Smooth muscle cell (in vitro differentiated cells): ENCODE measurements around the gene OXTR. TPM values are rescaled to one million over a fixed set of nuclear protein-coding genes. Genes with fewer than 3 reads are reported as not detected.

Source experiments
- DNase-seq: peaks from one replicate; lab custom pipeline; 2025; ENCODE audit not compliant: unreplicated experiment; lab: John Stamatoyannopoulos, UW
- H2AFZ ChIP-seq: fragments of 200-600 bp; sonication (generic); 2 replicates; pipeline ENCODE4 v1.6.0; 2016; ENCODE audit warnings: antibody characterized with exemption, low read depth, mild to moderate bottlenecking
- H3F3A ChIP-seq: fragments of 200-600 bp; sonication (generic); 2 replicates; pipeline ENCODE4 v1.6.0; 2017; ENCODE audit warnings: antibody characterized with exemption, low read depth
- H3K27ac ChIP-seq: fragments of 200-600 bp; sonication (generic); 2 replicates; pipeline ENCODE4 v1.5.1; 2016; ENCODE audit warnings: low read depth, mild to moderate bottlenecking
- H3K27me3 ChIP-seq: fragments of 200-600 bp; sonication (generic); 2 replicates; pipeline ENCODE4 v1.6.1; 2016; ENCODE audit warnings: low read depth, mild to moderate bottlenecking
- H3K36me3 ChIP-seq: fragments of 200-600 bp; sonication (generic); 2 replicates; pipeline ENCODE4 v1.5.1; 2016; ENCODE audit warnings: low read depth
- H3K4me1 ChIP-seq: fragments of 200-600 bp; sonication (generic); 2 replicates; pipeline ENCODE4 v1.5.1; 2016; ENCODE audit warnings: low read depth
- H3K4me2 ChIP-seq: fragments of 200-600 bp; sonication (generic); 2 replicates; pipeline ENCODE4 v1.6.0; 2016; ENCODE audit warnings: mild to moderate bottlenecking
- H3K4me3 ChIP-seq: fragments of 200-600 bp; sonication (generic); 2 replicates; pipeline ENCODE4 v1.5.1; 2016; ENCODE audit warnings: mild to moderate bottlenecking
- H3K79me2 ChIP-seq: fragments of 200-600 bp; sonication (generic); 2 replicates; pipeline ENCODE4 v1.6.0; 2016; ENCODE audit warnings: low read depth, mild to moderate bottlenecking
- H3K9ac ChIP-seq: fragments of 200-600 bp; sonication (generic); 2 replicates; pipeline ENCODE4 v1.6.0; 2016; ENCODE audit warnings: low read depth
- H3K9me3 ChIP-seq: fragments of 200-600 bp; sonication (generic); replicated peaks from 2 replicates; pipeline ENCODE4 v1.5.1; 2016; ENCODE audit warnings: low read depth
- H4K20me1 ChIP-seq: fragments of 200-600 bp; sonication (generic); 2 replicates; pipeline ENCODE4 v1.6.0; 2016; ENCODE audit warnings: low read depth
- WGBS: methylation state at CpG from one replicate; pipeline ENCODE4 v1.1.7; 2016; ENCODE audit warnings: low lambda C conversion rate; 5-methylcytosine and 5-hydroxymethylcytosine counted together
- polyA plus RNA-seq: library from polyadenylated mRNA; unstranded; fragments of >200 nt; fragmentation: Nextera tagmentation; extraction: Ambion mirVana; gene quantifications from 2 replicates; pipeline ENCODE4 v1.2.1, GENCODE V29; 2016
- total RNA-seq: library from RNA; depleted of rRNA; stranded (reverse); fragments of >200 nt; gene quantifications from 2 replicates; pipeline ENCODE4 v1.2.3, GENCODE V29; 2014
- TF ChIP-seq, protein P1 (sequence below): fragments of 200-600 bp; sonication (generic); IDR thresholded peaks from 2 replicates; pipeline ENCODE4 v1.5.1; 2017; ENCODE audit warnings: borderline replicate concordance, mild to moderate bottlenecking, antibody characterized with exemption; ENCODE audit not compliant: insufficient read depth, poor library complexity, severe bottlenecking

The OXTR gene
- total and polyA plus RNA-seq, 2 experiments from 2014 or later = 0.54 to 1.1 TPM

DNA sequence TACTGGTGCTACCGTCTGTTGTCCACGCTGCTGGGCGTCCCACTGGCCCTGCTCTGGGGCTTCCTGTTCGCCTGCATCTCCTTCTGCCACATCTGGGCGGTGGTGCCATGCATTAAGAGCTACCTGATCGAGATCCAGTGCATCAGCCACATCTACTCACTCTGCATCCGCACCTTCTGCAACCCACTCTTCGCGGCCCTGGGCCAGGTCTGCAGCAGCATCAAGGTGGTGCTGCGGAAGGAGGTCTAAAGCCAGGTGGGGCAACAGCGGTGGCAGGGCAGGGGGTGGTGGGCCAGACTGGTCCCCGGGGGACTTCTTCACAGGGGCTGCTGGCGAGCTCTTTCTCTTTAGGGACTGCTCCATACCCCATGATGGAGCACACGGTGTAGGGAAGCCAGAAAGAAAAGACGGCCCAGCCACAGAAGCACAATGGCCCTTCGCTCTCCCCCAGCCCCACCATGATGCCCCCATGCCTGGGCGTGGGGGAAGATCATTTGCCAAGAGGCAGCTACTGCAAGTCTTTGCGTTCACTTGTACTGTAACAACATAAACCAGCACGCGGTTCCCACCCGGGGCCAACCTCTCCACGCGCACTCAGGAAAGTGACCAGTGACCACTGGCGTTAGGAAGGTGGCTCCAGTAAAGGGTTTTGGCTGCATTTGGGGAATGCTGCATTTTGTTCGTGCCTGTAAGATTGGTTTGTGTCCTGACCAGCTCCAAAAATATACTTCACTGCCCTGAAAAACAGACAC, 23.6 kb downstream of the OXTR start:
- H3K27ac ChIP-seq = no peak overlapping the region
- DNase-seq = no peak
- 96% methylated on average over 25 of the region's 25 CpGs for WGBS
- H3K9ac ChIP-seq = no peak overlapping the region
- peaks cover 14% of the 10 kb centered on the region for H3K4me1 ChIP-seq
- H3K4me3 ChIP-seq = no peak overlapping the region
- H3F3A ChIP-seq = peaks cover 5% of the 10 kb centered on the region
- H2AFZ ChIP-seq = no peak overlapping the region
- no peaks in the 10 kb centered on the region for H3K79me2 ChIP-seq
- H3K27me3 ChIP-seq = no peaks in the 10 kb centered on the region
- TF ChIP-seq, protein P1, sequence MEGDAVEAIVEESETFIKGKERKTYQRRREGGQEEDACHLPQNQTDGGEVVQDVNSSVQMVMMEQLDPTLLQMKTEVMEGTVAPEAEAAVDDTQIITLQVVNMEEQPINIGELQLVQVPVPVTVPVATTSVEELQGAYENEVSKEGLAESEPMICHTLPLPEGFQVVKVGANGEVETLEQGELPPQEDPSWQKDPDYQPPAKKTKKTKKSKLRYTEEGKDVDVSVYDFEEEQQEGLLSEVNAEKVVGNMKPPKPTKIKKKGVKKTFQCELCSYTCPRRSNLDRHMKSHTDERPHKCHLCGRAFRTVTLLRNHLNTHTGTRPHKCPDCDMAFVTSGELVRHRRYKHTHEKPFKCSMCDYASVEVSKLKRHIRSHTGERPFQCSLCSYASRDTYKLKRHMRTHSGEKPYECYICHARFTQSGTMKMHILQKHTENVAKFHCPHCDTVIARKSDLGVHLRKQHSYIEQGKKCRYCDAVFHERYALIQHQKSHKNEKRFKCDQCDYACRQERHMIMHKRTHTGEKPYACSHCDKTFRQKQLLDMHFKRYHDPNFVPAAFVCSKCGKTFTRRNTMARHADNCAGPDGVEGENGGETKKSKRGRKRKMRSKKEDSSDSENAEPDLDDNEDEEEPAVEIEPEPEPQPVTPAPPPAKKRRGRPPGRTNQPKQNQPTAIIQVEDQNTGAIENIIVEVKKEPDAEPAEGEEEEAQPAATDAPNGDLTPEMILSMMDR = no peak
- H4K20me1 ChIP-seq = no peaks in the 10 kb centered on the region
- no peak overlapping the region for H3K4me2 ChIP-seq
- no peaks in the 10 kb centered on the region for H3K36me3 ChIP-seq
- H3K9me3 ChIP-seq = no peaks in the 10 kb centered on the region

DNA sequence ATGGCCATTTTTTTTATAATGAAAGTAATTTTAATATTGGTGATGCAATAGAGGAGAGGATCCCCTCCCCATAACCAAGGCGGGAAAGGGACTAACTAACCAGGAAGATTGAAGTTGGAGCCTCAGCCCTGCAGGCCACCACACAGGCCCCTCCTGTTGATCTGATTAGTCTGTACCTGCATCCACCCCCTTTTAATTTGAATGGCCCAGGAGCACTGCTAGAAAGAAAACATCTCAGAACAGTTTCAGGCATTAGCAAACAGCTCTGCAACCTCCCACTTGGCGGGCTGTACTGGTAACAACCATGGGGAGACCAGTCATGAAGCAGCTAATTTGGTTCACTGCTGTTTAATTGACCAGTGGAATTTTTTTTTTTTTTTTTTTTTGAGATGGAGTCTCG, 25.5 kb downstream of the OXTR start:
- Histone ChIP-seq H3F3A (peaks cover 7% of the 10 kb centered on the region), H4K20me1 (no peaks in the 10 kb centered on the region), H3K79me2 (no peaks in the 10 kb centered on the region), H3K27ac (no peak overlapping the region), H3K4me3 (no peak overlapping the region), H3K9ac (no peak overlapping the region), H2AFZ (no peak overlapping the region), H3K36me3 (no peaks in the 10 kb centered on the region), H3K27me3 (no peaks in the 10 kb centered on the region), H3K9me3 (no peaks in the 10 kb centered on the region), H3K4me1 (peaks cover 14% of the 10 kb centered on the region), H3K4me2 (no peak overlapping the region)
- no peak for DNase-seq
- 89% methylated on average over 3 of the region's 3 CpGs for WGBS
- TF ChIP-seq, protein P1 = no peak

DNA sequence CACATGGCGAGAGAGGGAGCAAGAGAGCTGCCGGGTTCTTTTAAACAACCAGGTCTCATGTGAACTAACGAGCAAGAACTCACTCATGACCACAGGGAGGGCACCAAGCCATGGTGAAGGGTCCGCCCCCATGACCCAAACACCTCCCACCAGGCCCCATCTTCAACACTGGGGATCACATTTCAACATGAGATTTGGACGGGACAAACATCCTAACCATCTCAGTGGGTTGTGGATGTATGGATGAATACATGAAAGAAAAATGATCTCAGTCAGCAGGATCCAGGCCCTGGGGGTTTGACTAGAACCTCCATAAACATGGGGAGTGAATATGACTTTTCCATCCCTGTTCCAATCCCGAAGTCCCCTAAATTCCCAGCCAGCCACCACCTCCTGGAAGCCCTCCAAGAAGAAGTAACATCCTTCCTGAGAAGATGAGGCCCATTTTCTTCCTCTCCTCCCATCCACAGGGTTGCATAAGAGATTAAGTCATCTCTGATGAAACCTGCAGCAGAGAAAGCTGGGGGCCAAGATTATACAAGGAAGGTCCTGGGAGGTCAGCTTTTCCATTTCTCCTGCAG, 26.3 kb downstream of the OXTR start:
- no peaks in the 10 kb centered on the region for H3K79me2 ChIP-seq
- no peaks in the 10 kb centered on the region for H3K27me3 ChIP-seq
- TF ChIP-seq, protein P1 = no peak
- no peak overlapping the region for H3K4me2 ChIP-seq
- no peak overlapping the region for H2AFZ ChIP-seq
- H4K20me1 ChIP-seq = no peaks in the 10 kb centered on the region
- H3K9me3 ChIP-seq = no peaks in the 10 kb centered on the region
- no peak overlapping the region for H3K27ac ChIP-seq
- no peak overlapping the region for H3K4me3 ChIP-seq
- peaks cover 7% of the 10 kb centered on the region for H3F3A ChIP-seq
- WGBS = 77% methylated on average over 6 of the region's 6 CpGs
- H3K4me1 ChIP-seq = peaks cover 14% of the 10 kb centered on the region
- DNase-seq = no peak
- no peak overlapping the region for H3K9ac ChIP-seq
- no peaks in the 10 kb centered on the region for H3K36me3 ChIP-seq
